Right renal cortex interstitium (tissue), 3 donors: ENCODE results near the gene CHRM3. TPM values are rescaled to one million over a fixed set of nuclear protein-coding genes. Genes with fewer than 3 reads are reported as not detected.
A peak's percentile ranks its signal among the peaks of the same experiment; 100 is the strongest.
"Not testable (repeated sequence)": the region's sequence is repeated elsewhere in the genome, so short reads cannot be mapped to it uniquely, and the experiment has no call there.

Experiments used
- DNase-seq, 3 donors: peaks; one replicate each; pipeline ENCODE4 v3.0.0-alpha.2; 2013; ENCODE audit warnings: low read depth in 3 of 3, low spot score in 2 of 3
- polyA plus RNA-seq, 3 donors: library from polyadenylated mRNA; unstranded; fragments of 120-200 nt; gene quantifications; one replicate each; pipeline ENCODE4 v1.2.1, GENCODE V29; 2013; ENCODE audit not compliant: insufficient read length in 3 of 3

Gene CHRM3
- polyA plus RNA-seq = 1 to 10 TPM; 7.6 to 8.4 (median 8.0) TPM

DNA sequence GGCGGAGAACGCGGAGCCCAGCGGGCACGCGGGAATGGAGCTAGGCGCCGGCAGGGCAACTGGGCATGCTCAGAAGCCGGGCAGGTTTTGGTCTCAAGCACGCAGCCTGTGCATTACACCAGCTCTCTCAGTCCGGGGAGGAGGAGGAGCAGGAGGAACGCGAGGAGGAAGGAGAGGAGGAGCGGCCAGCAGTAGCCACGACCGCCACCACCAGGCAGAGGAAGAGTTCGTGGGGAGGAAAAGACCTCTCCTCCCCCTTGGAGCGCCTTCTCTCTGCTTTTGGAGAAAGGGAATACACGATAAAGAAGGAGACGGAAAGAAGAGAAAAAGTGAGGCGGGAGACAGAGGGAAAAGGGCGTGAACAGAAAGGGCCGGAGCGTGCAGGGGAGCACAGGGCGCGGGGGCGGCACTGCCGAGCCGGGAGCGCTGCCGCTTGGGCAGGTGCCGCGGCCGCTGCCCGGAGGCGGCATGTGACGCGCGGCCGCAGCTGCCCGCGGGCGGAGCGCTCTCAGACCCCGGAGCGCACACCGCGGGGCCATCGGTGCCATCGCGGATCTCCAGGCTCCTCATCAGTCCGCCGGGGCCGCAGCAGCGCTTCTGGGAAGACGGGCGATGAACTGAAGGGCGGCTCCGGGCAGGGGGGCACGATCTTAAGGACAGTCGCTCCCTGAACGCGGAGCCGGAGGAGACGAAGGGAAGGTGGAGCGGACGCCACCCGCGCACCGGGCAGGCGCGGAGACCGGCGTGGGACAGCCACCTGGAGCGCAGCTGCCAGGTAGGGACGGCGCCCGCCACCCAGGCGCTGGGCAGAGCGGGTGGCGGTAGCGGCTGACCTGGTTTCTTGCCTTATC is at the start of gene CHRM3:
CHRM3 (plus strand) TSS at position 116 of the 851 bp plus-strand sequence. CDS start 520,884 bp downstream, outside the sequence.
- peak in 1 of 3 donors; percentile 29 for DNase-seq

DNA sequence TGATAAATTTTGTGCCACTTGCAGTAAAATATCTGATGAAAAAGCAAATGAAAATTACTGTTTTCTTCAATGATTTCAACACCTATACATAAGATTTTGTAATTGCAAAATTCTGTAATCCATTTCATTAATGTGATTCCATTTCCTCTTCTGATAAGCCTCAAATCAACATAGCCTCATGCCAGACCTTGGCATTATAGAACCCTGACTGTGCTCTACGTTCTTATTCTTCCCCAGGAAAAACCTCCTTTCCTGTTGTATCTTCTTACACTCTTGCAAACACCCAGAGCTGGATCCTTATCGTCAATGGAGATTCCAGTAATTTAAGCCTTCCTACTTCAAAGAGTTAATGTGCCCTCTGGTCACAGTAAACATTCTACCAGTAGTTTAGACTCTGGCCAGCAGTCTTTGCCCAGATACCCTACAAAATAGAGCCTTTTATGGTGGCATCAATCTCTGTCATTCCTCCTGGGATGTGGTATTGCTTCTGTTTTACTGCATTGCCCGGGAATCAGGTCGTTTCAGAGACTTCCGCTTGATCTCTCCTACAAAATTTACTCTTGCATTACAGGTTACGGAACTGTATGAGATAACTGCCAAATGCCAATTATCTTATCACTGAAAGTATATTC is 48.5 kb upstream of the CHRM3 start:
- DNase-seq = peak; percentile 19 to 47 (median 27)

DNA sequence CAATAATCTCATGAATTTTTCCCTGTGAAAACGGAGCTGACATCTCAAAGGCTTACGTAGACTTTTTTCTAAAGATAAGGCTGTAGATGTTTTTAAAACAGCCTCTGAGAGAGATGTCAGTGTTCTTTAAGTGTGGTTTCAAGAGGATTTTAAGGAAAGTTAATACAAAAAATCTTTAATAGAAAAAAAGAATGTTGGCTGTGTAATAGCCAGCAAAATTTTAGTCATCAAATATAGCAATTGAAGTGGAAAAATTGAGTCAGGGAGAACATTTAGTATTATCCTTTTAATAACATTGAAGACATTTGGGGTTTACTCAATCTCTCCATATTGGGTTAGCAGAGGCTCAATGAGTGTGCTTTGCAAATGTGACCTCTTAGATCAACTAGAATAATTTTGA is 38.6 kb upstream of the CHRM3 start:
- DNase-seq = no peak

DNA sequence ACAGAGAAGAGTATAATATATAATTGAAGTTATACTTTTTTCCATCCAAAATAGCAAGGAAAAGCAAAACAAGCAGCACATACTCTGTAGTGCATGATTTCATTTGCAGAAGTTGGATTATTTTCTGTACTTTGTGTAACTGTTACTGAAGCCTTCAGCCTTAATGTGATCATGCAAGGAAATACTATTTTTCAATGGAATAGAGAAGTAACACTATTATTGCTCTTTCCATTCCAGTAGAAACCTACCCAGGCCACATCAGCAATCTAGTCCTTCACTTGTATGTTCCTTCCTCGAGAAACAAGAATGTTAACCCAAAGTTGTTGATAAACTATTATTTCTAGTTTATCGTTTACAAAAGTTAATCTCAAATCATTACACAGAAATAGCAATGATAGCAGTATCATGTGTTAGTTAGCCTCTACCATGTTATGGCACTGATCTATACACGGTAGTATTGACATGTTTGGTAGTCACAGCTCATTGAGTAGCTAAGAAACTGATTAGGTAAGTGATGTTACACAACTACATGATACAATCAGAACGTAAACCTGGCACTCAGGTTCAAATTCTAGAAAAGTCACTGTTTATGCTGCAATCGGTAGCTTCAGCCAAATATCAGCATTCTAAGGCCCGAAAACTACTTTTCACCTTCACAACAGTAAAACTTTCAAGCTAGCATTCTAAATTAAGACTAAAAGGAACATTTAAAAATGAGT is 37.6 kb upstream of the CHRM3 start:
- no peak for DNase-seq

DNA sequence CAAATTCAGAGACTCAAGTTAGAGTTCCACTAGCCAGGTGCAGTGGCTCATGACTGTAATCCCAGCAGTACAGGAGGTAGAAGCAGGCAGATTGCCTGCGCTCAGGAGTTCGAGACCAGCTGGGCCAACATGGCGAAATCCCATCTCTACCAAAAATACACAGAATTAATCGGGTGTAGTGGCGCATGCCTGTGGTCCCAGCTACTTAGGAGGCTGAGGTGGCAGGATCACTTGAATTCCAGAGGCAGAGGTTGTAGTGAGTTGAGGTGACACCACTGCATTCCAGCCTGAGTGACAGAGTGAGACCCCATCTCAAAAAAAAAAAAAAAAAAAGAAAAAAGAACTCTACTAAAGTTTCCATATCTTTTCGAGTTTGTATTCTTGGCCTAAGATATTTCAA is 36.7 kb upstream of the CHRM3 start:
- no peak for DNase-seq

DNA sequence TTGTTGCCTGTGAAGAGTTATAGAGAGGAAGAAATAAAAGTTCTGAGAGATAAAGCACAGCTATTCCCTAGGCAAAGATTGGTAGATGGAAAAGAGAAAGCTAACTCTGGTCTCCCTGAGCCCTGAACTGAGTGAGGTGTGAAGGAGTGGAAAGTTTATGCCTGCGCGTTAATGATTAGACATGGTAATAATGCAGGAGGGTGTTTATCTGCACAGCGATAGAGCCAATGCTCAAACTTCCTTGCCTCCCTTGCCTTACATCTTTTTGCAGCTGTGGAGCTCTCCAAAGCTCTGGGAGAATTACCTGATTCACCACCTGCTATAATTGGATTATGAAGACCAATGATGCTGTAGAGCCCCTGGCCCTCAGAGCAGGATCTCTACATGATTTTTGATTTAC is 32.8 kb upstream of the CHRM3 start:
- peak in 2 of 3 donors; percentile 21 to 27 for DNase-seq

DNA sequence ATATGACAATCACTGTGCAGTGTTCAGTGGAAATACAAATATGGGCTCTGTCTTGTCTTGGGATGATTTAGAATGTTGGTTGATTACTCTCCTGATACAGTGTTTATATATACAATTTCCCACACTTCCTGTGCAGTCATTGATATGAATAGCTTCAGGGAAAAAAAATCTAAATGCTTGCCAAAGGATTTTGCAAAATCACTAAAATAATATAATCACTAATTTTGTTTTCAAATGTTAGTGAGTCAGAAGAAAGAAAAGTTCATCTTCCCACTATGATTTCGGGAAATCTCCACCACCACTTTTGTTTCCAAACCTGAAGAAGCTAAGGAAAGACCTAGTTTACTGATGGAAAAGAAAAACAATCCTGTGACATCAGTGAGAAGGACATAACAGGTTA is 32.1 kb upstream of the CHRM3 start:
- no peak for DNase-seq

DNA sequence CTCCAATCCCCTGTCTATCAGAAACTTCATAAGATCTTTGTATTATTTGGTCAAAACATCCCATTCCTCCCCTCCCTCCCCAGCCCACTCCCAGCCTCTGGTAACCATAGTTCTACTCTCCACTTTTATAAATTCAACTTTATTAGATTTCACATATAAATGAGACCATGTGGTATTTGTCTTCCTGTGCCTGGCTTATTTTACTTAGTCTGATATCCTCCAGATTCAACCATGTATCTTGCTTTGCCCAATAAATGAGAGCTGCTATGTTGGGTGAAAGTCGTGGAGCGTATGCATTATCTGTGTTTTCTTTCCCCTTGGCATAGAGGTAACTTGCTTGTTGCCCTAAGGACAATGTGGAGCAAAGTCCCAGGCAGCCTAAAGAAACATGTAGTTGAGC is 28.5 kb upstream of the CHRM3 start:
- no peak for DNase-seq

DNA sequence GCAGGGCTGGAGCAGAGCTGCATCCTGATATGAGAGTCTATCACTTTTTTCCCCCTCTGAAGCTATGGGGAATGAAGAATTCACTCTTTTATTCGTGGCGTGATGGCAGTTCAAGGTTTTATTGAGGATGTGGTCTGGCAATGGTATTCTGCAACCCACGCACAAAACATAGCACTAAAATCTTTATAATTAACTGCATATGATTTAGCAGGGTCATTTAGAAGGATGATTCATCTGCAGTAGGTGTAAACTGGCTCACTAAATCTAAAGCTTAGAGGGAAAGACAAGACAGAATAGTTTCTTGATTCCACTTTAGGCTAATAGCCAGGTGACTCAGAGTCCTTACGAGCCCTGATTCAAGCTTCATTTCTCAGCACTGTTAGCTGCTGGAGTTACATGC is 25.0 kb upstream of the CHRM3 start:
- DNase-seq = no peak

DNA sequence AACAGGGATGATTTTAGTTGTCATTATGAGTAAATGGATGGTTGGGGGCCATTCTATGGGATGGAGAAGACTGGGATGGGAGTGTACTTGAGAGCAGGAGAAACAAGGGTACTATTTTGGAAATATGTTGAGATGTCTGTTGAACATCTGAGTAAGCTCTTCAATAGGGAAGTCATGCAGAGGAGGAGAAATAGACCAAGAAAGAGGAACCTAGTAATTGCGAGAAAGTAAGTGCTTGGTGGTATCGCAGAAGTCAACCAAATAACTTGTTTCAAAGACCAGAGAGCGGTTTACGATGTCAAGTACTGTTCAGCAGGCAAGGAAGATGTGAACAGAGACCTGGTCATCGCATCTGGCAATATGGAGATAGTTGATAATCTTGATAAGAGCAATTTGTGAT is 22.4 kb upstream of the CHRM3 start:
- no peak for DNase-seq

DNA sequence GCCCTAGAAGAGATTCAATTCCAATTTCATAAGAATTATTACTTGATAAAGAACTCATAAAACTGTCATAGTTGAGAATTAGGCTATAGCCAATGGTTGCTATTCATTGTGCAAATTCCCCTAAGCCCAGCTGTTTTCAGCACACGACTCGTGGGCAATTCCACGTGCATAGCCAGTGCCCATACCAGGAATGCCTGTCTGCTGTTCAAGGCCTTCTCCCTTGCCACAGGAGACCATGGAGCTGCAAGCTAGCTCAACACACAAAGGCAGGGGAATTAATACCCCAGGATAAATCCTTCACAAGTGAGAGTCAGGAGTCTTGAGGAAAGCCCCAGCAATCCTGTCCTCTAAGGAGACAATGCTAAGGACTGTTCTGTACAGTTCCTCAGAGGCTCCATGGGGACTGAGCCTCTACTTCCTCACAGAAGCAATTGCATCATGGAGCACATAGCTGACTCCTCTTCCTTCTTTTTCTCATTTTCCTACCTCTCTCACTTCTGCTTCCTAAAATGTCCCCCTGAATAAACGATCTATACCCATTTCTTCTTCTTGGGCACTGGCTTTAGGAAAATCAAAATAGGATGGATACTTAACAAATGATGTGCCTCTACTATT is 19.1 kb upstream of the CHRM3 start:
- DNase-seq = no peak

DNA sequence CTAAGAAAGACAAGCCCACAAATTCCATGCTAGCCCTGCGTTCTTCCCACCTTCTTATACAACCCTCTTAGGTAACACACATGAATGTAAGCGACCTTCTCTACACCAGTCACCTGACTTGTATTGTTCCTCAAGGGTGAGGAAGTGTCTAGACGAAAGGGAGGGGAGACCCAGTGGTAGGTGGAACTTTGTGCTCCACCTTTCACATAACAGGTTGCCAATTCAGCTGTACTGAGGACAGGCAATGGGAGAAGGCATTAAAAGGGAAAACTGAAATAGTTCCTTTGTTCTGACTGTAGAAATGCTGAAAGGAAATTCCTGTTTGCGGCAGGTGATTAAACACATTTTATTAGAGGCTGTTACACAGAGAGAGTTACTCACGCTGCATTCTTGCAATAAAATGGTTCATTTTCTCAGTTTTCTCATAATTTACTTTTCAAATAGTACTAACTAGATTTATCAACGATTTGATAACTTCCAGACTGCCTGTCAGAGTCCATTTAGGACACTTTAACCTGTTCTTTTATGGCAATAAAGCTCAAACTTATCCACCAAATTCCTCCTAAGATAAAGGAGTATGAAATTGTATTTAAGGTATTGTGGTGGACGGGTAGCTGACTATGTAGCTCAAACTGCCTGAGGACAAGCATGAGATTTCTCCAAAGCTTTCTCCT is 17.8 kb upstream of the CHRM3 start:
- no peak for DNase-seq

DNA sequence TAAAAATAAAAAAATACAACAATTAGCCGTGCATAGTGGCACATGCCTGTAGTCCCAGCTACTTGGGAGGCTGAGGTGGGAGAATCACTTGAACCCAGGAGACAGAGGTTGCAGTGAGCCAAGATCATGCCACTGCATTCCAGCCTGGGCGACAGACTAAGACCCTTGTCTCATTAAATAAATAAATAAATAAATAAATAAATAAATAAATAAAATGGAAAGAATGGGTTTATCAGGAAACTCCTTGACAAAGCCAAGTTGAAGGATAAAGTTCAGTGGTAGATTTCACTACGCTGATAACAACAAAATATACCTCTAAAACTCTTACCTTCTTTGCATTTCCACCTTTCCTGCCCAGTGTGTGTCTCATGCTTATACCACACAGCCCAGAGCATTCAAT is 15.5 kb upstream of the CHRM3 start:
- not testable (repeated sequence) for DNase-seq

DNA sequence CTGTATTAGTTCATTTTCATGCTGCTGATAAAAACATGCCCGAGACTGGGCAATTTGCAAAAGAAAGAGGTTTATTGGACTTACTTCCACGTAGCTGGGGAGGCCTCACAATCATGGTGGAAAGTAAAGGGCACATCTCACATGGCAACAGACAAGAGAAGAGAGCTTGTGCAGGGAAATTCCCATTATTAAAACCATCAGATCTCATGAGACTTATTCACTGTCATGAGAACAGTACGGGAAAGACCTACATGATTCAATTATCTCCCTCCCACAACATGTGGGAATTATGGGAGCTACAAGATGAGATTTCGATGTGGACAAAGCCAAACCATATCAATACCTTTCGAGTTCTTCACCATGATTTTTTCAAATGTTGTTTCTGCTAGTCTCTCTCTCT is 3.7 kb upstream of the CHRM3 start:
- DNase-seq = no peak

DNA sequence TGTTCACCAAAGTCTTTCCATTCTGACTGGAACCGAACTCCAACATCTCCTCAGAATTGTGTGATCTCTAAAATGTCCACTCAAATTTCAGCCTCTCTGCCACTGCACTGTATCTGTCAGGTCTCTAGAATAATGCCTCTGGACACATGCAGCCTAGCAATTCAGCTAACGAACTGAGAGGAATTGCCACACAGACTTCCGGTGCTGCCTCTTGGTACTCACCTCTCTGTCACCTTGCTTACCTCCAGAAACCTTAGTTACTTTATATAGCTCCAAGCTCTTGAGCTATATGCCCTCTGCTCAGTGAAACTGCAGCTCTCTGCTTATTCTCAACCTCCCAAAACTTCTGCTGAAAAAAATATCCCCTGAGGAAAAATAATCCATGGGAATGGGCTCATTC is 2.7 kb upstream of the CHRM3 start:
- DNase-seq = no peak

DNA sequence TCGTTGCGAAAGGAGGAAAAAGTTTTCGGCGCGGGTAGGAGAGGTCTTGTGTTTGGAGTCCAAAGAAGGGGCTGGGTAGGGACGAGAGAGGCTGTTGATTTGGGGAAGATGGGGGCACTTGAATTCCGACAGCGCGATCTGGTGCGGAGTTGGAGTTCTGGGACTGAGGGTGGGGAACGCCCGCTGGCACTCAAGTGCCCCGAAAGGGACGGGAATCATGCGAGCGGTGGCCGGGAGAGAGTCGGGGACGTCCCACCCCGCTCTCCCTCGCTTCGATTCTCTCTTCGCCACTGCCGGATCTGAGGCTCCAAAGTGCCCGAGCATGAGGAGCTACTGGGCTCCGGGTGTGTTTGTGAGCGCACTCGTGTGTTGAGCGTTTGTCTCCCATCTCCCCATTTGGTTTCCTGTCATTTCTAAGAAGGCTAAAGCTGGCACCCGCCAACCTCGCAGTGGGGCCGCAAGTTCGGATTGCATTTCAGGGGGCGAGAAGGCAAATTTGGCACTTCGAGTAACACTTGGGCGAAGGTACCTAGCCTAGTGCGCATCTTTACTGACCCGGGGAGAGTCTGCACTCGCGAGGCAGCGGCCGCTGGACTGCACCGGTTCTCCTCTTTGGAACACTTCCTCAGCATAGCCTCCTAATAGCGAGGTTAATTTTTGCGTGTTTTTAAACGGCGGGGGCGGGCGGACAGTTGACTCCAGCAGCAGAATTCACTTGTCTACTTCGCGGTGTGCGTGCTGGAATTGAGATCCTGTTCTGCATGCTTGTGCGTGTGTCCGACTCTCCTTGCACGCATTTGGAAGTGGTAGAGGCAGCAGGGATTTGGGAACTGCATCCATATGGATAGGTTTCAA is 1.2 kb downstream of the CHRM3 start:
- peak in 1 of 3 donors; percentile 36 for DNase-seq

DNA sequence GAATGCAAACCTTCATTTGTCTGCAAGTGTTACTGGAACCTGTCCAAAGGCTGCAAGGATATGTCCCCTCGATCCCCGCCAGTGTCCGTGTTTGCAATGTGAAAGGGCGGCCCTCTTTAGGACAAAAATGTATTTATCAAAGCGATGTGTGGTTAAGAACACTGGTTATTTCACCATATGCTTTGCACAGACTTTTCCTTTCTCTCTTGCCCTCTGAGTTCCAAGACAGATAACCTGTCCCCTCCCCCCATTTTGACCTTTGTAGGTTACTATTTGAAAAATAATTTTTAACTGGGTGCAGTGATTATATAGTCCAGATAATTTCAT is 1.8 kb downstream of the CHRM3 start:
- no peak for DNase-seq

DNA sequence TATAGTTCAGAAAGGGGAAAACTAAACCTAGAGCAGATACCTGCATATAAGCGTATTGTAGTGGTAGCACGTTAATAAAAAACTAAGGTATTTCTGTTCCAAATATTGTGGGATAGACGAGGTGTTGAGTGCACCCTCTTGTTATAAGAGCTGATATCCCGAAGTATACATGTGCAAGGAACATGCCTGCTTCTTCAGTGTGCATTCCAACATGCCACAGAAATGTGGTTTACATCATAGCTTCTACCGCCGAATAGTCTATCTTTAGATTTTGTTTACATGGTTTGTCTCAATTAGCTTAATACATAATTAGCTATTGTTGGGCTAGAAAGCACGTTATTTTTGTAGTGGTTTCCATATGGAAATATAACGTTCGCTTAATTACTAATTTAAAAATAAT is 2.2 kb downstream of the CHRM3 start:
- no peak for DNase-seq

DNA sequence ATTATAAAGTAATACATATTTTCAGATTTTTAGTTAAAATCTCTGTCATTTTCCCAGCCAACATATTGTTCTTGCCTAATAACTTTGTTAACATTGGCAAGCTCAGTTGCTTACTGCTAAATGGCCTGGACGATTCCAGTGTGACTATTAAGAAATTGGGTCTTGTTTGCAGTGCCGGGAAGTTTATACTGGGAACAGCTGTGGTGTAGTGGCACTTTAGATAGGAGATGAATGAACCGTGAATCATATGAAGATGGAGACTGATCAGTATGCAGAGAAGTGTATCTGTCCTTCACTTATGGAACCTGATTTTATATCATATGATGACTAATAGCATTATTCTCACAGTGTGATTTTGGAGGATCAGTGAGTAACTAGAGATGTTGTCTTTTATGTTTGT is 3.3 kb downstream of the CHRM3 start:
- no peak for DNase-seq

DNA sequence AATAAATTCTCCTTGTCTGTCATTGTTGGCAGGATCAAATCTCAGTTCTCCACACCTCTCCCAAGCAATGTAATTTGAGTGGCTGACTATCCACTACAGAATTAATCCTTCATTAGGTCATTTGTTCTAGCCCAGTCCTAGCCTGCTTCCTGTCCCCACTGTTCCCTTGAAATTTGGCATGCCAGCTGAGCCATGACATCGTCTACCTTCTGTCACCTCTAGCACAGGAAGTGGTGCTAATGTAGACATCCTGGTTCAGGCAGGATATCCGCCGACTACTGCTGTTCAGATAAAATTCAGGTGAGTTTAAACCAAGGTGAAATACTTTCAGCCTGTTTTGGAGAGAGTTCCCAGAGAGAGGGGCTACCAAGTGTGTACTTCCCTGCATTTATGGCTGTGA is 5.9 kb downstream of the CHRM3 start:
- no peak for DNase-seq
